Activated CD8-positive, alpha-beta memory T cell treated with anti-CD3 and anti-CD28 coated beads, Interleukin-2, amount 50 U/mL, for 48 hours (primary cell): ENCODE data around the gene PPFIBP2.
A peak's percentile ranks its signal among the peaks of the same experiment; 100 is the strongest.
"Not testable (repeated sequence)": the region's sequence is repeated elsewhere in the genome, so short reads cannot be mapped to it uniquely, and the experiment has no call there.

Experiments used
- DNase-seq: peaks from one replicate; pipeline ENCODE4 v3.0.0-alpha.2; 2020

The PPFIBP2 gene

DNA sequence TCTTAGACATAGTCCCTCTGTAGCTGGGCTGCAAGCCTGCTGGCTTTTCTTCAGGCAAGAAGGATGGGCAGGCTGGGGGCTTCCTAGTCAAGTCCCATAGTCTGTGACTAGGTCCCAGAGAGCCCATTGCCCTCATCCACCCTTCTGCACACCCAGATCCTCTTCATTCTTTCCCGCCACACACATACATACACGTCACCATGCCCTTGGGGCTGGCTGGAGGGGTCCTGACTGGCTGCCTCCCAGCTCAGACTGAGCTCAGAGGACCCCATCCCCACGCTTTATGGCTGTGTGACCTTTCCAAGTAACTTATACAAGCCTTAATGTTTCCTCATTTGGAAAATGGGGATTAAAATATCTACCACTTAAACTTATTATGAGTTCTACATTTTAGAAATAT lies 13.5 kb upstream of the PPFIBP2 start:
- no peak for DNase-seq

DNA sequence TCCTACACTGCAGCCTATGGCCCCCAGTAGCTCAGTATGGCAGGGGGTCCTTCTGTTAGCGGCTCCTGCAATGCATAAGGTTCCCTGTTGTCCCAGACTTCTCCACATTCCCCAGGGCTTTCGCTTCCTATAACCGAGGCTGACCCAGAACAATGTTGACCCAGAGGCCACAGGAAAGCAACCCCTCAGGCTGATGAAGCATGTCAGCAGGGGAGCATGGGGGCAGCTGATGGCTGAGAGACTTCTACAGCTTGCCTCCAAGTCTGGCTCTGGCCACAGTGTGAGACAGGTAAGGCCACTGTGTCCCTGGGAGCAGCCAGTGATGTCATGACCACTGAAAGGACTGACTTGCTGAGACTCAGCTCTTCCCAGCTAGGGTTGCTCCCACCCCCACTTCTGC lies 12.5 kb upstream of the PPFIBP2 start:
- no peak for DNase-seq

DNA sequence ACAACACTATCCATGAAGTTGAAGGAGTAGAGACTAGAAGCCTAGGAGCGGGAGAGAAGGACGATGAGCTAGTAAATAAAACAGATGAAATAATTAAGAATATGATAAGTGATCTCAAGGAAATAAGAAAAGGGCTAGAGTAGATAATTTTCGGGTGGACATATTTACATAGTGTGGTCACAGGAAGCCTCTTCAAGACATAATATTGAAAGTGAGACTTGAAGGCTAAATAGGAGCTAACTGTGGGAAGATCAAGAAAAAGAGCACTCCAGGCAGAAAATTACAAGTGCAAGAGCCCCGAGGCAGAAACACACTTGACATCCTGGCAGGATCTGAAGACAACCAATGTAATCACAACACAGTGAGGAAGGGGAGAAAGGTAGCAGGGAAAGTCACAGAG lies 11.9 kb upstream of the PPFIBP2 start:
- DNase-seq = no peak

DNA sequence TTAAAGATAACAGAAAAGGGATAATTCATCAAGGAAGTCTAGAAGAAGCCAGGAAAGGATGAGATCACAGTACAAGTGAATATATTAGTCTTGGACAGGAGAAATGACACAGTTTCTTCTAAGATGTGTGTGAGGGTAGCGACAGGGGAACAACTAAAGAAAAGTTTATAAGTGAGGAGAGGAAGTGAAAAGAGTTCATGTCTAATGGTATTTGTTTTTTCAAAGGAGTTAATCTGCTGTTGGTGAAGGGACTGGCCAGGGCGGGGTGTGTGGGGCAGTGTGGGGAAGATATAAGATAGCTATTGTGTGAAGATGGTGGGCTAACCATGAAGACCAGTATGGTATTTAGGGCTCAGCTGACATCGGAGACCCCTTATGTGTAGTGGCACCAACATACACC lies 7.6 kb upstream of the PPFIBP2 start:
- no peak for DNase-seq

DNA sequence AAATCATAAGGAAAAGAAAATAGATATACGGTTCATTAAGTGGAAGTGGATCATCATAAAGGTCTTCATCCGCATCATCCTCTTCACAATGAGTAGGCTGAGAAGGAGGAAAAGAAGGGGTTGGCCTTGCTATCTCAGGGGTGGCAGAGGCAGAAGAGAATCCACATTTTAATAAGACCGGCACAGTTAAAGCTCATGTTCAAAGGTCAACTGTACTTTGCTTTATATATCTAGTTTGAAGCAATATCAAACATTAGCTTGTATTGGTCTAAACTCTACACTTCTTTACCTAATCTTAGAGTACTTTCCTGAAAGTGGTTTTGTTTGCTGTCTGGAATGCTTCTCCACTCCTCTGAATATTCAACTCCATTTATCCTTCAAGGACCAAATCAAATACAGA lies 5.7 kb upstream of the PPFIBP2 start:
- DNase-seq = no peak

DNA sequence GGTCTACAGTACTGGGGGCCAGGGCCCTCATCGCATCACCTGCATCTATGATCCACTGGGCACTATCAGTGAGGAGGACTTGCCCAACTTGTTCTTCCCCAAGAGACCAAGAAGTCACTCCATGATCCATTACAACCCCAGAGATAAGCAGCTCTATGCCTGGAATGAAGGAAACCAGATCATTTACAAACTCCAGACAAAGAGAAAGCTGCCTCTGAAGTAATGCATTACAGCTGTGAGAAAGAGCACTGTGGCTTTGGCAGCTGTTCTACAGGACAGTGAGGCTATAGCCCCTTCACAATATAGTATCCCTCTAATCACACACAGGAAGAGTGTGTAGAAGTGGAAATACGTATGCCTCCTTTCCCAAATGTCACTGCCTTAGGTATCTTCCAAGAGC lies 3.8 kb upstream of the PPFIBP2 start:
- no peak for DNase-seq

DNA sequence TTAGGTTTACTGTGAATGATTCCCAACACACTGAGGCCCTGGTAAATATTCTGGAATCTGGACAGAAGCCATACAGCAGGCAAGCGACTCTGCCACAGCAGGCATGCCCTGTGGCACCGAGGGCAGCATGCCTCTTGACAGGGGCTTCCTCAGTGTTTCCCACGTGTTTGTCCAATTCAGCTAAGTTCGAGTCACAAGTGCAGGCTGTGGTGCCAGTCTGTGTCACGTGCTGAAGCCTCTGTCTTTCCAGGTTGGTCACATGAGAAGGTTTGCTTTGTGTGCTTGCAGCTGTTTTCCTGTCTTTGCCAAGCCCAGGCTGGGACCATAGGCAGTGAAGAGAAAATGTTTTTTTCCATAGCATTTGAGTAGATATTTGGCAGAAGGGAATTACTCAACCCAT lies 2.4 kb upstream of the PPFIBP2 start:
- no peak for DNase-seq

DNA sequence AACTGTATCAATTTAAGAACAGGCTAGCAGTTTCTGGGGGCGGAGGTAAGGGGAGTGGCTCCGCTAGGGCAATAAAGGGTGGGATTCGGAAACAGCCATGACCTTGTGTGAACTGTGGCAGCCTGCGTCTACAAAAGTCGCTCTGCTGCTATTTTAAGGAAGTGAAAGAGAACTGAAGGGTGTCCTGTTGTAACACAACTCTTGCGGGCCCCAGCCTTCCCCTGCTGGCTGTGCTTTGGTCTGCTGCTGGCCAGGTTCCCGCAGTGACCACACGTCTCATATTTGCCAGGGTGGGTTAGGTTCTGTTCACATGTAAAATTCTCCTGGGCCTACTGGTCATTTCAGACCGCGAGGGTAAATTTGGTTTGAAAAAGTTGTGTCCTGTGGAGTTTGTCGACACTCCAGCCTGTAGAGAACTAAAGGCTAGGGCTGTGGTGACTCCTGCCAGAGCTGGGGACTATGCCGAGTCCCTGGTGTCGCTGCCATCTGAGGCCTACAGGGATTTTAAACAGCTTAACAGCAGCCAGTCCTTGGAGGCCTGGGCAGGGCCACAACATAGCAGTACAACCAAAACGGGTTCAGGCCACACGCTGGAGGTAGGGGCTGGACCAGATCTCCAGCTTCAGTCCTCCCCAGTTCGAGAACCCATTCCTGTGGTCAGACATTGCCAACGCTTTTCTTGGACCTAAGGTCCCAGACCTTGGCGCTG lies 1.1 kb upstream of the PPFIBP2 start:
- DNase-seq = no peak

DNA sequence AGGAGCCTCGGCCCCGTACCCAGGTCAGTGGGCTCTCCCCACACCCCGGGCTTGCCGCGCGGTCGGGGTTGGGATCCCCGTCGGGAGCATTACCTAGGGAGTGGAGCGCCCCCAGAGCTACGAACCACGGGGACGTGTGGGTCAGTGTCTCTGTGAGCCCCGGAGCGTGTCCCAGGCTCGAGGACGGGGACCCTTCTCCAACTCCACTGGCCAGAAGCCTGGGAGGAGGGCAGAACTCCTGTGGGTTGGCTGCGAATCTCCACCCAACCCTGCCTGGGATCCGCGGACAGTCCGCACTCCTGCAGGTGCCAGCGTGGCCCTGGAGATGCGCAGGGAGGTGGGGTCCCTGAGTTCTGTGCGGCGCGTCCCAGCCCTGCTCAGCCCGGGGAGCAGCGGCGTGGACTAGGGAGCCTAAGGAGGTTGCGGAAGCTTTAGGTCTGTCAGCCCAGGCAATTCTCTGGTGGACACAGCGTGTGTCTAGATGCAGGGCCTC lies 346 bp downstream of the PPFIBP2 start:
- peak; percentile 65 for DNase-seq

DNA sequence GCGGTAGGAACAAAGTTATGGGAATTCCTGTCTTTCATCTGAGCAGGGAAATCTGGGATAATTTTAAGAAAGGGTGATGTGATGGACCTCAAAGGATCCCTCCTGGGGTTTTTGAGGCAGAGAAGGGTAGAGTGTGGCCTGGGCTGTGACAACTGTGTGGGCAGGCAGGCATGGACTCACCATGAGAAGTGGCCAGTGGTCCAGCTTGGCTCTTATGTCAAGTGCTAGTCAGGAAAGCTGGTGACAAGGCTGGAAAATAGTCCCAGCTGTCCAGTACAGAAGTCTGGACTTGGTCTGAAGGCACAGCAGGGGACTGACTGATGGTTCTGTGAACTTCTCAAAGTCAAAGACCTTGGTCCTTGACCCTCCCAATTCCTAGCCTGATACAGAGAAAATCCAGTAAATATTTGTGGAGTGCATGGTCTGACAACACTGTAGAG lies 1.7 kb downstream of the PPFIBP2 start:
- DNase-seq = no peak

DNA sequence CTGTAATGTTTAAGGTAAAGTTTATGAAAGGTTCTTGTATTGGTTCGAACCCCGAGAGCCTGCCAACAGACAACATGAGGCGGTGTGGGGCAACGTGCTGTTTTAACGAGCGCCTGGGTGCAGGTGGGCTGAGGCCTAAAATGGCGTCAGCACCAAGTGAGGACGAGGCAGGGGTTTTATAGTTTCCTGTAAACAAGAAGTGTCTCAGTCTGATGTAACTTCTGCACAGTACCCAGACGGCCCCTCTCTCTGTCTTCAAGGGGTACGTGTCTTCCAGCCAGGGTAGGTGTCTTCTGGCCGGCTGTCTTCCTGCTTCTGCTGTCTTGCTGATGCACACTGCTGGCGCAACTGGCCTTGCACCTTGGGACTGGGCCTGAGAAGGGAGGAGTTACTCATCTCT lies 2.7 kb downstream of the PPFIBP2 start:
- no peak for DNase-seq

DNA sequence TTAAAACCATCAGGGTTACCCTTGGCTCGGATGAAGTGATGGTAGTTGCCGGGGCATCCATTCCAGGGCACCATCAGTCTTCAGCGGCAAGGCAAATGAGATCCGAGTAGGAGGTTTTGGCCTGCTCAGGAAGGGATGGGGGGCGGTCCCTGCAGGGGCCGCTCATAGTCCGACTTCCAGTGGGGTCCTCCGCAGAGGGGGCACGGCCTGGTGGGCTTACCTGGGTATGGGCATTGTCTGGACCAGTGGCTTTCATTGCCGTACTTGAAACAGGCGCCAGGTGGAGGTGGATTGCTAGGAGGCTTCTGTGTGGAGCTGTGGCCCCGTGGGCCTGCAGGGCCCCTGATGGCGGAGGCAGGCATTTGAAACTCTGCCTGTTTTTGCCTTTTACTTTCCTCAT lies 3.9 kb downstream of the PPFIBP2 start:
- DNase-seq = not testable (repeated sequence)

DNA sequence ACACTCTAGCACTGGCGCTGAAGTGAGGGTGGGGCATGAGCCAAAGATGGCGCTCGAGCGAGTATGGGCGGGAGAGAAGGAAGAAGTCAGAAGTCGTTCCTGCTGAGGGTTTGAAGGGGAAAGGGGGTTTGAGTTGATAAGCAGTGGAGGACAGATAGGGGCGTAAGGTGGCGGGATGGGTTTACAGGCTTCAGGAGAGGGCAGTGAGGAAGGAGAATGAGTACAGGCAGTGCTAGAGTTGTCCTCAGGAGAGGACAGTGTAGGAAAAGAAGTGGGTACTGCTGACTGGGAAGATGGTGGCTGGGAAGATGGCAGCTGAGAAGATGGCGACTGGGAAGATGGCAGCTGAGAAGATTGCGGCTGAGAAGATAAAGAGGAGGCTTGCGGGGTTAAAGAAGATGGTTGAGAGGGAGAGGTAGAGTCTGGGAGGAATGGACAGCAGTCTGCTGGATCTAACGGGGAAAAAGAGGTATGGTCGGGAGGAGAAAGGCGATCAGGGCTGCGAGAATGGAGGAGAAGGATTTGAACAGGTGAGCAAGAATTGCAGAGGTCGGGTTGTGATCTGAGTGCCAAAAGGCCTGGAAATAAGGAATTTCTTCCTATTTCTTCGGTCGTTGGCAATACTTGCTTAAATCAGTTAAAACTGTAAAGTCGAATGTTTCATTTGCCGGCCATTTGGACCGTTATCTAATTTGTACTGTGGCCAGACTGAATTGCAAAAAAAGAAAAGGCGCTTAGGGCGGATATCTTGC lies 5.2 kb downstream of the PPFIBP2 start:
- DNase-seq = no peak

DNA sequence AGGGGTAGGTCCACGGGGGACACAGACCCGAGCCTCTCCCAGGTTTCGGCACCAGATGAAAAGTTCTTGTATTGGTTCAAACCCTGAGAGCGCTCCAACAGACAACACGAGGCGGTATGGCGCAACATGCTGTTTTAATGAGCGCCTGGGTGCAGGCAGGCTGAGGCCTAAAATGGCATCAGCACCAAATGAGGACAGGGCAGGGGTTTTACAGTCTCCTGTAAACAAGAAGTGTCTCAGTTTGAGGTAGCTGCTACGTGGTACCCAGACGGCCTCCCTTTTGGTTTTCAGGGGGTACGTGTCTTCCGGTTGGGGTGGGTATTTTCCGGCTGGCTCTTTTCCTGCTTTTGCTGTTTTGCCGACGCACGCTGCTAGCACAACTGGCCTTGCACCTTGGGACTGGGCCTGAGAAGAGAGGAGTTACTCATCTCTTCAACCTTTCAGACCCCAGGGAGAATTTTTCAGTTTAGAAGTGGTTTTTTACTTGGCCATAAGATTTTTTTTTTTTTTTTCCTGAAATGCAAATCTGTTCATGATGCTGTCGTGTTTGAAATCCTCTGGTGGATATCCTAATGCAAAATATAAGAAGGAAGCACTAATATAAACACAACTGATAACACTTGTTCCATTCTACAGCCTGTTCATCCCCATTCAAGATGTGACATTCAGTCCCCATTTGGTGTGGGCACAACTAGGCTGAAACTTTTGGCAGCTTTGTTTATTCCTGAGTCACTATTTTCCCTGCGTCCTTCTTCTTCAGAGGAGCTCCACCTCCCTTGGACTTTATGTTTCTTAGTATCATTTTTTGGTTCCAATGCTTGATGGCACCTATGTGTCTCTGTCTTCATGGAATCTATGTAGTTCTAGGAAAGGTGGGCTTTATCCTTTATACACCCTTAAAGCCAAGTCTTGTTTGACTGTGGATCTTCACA lies 6.5 kb downstream of the PPFIBP2 start:
- DNase-seq = no peak

DNA sequence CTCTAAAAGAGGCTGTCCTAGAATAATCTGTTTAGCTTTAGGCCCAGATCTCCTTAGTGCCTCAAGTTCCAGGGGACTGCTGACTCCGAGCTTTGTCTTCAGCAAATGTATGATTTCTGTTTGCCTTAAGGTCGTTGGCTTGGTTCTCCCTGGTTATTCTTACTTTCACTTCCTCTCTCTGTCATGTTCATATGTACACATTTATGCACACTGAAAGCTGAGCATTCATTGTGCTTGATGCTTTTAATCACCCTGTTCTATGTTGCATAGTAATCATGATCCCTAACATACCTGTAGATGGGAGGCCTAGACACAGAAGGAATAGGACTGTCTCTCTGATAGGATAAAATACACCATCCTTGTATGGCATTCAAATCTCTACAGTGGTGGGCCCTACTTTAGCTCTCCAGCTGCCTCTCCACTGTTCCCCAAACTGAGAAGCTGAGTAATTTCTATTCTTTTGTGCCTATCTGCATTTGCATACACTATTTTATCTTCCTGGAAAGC lies 7.2 kb downstream of the PPFIBP2 start:
- DNase-seq = no peak

DNA sequence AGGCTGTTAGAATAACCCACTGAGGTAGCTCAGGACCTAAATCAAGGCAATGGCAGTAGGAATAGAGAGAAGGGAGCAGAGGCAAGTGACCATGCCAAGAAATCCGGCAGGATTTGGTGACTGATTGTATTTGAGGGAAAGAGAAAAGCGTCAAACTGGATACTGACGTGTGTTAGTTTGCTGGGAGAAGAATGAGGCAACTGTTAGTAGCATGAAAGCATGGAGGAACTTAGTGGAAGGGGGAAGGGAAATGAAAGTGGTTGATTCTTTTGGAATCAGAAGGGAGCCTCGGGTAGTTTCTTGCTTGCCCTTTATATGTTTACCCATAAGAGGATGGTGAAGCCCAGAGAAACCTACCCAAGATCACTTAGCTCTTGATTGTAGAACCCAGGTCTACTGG lies 8.3 kb downstream of the PPFIBP2 start:
- no peak for DNase-seq

DNA sequence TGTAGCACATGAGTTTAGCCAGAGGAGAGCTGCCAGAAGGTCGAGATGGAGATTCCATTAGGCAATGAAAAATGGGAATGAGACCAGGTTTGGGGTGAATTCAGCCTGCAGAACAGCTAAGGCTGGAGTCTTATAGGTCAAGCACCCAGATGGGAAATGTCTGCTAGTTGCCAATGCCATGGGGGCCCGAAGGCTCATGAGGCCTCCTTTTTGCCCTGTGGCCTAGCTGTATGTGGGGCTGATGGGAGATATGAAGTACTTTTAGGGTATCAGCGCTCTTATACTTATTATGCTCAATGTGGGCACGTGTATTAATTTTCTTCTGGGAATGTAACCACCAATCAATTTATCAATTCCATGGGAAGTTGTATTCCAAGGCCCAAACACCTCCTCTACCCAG lies 8.7 kb downstream of the PPFIBP2 start:
- no peak for DNase-seq

DNA sequence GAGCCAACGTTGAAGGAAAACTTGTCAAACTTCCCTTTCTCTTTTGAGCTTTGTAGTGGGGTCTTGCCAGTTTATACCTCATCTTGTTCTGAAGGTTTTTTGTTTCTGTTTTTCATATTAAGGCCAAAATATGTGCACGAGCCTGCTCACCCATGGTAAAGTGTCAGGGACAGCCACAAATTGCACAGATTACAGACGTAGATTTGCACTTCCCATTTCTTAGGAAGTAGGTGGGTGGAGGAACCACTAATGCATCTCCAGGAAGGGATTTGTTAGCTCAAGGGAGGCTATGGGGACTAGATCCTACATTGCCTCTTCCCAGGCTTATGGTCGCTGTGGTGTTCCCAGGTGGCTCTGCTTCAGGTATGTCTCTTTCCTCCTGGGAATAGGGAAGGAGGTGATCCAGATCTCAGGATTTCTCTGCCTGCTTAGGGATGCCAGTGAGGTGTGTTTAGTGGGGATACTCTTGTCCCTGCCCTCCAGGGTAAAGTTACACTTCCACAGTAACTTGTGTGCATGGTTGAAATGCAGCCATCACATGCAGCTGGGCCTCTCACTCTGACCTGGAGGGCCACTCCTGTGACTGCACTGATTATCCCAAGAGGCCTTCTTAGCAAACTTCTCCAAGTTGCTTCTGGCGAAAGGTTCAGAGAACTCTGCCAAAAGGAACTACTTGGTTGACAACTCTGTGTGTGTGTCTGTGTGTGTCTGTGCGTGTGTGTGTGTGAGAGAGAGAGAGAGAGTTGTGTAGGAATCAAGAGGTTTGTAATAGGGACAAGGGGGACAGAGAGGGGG lies 9.8 kb downstream of the PPFIBP2 start:
- no peak for DNase-seq

DNA sequence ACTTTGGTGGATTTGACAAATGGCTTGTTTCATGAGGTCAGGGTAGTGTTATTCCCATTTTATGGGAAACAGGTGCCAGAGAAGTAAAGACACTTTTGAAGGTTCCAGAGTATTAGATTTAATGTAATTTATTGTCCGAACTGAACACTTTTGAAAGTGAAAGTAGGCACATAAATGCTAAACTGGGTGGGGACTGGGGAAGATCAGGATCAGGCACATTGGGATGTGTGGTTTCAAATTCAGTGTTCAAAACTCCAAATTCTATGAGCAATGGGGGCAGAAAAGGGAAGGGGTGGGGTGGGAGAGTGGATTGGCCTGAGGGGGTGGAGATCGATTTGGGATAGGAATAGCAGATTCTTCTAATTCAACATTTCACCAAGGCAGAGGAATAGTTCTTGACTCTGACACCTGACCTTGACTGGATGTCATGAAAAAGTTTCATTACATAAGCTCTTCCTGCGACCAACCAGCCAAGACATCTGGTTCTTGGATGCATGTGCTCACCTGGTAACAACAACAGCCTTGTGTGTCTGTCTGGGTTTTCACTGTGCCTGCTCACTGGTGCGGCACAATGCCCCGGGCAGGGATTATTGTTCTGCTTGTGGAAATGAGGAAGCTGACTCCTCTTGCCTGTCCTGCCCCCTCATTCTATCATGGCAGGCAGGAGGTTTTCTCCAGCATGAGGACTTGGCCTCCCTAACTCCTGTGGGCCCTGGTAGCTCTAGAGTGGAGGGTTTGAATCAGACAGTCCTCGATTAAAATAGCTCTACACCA lies 10.8 kb downstream of the PPFIBP2 start:
- no peak for DNase-seq

DNA sequence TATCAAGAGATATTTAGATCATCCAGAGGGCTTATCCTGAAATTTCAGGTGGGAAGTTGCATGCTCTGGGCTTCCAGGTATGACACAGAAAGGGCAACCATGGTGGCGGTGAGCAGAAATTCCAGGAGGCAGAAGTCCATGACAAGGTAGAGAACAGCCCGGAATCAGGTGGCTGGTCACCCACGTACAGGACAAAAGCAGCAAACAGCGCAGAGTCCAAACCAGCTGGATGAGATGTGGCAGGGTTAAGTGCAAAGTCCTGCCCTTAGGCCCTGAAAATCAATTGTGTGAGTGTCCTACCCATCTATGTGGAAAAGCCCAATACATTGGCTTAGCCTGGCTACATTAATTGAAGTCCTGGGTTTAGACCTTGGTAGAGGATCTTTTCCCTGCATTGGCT lies 11.6 kb downstream of the PPFIBP2 start:
- DNase-seq = no peak

DNA sequence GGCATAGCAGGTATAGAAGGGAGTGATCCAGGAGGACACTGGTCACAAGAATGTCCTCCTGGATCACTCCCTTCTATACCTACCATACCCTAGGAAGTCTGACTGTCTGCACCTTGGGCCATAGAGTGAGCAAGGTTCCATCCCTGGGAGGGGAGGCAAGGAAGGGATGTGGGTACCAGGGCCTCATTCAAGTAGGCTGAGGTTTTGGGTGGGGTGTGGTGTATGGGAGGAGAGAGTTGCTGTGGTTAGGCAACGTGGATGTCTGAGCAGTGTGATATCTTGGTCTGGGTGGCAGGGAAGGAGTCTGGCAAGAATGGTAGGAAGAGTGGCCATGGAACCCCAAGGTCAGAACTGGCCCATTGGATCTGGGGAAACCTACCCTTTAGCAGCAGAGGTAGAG lies 13.2 kb downstream of the PPFIBP2 start:
- no peak for DNase-seq
